ENCODE results near the gene MRAP2.
"Not testable (repeated sequence)": the region's sequence is repeated elsewhere in the genome, so short reads cannot be mapped to it uniquely, and the experiment has no call there.

MRAP2 gene

DNA sequence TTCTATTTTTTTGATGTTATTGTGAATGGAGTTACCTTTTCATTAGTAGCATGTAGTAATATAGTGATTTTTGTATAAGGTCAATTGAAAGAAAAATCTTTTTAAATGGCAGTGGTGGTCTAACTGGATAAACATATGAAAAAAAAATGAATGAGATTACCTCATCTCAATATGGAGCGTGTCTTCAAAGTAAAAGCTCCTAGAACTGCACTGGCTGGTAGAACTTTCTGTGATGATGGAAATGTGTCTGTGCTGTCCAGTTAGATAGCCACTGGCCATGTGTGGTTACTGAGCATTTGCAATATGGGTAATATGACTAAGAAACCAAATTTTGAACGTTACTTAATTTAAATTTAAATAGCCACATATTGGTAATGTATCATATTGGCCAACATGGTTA lies 44.1 kb downstream of the MRAP2 start:
- peaks cover 27% of the 10 kb centered on the region for H3K27me3 Mint-ChIP-seq
- H3K27ac Mint-ChIP-seq = no peak overlapping the region
- no peak overlapping the region for H3K4me3 Mint-ChIP-seq
- H3K9me3 Mint-ChIP-seq = no peaks in the 10 kb centered on the region
- no peaks in the 10 kb centered on the region for H3K4me1 Mint-ChIP-seq (ENCODE audit: low read depth)
- no peaks in the 10 kb centered on the region for H3K36me3 Mint-ChIP-seq (ENCODE audit: low read depth)
- no peak for DNase-seq

DNA sequence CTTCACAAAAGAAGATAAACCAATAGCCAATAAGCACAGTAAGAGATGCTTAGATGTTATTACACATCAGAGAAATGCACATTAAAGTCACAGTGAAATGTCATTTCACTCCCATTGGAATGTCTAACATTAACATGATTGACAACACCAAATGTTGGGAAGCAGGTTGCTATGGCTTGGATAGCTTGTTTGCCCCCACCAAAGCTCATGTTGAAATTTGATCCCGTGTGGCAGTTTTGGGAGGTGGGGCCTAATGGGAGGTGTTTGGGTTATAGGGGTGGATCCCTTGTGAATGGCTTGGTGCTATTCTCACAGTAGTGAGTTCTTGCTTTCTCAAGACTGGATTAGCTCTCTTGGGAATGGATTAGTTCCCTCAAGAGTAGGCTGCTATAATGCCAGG lies 44.8 kb downstream of the MRAP2 start:
- Mint-ChIP-seq H3K27me3 (peaks cover 22% of the 10 kb centered on the region), H3K9me3 (no peaks in the 10 kb centered on the region), H3K36me3 (ENCODE audit: low read depth) (no peaks in the 10 kb centered on the region), H3K4me1 (ENCODE audit: low read depth) (no peaks in the 10 kb centered on the region), H3K4me3 (no peak overlapping the region), H3K27ac (no peak overlapping the region)
- DNase-seq = no peak

DNA sequence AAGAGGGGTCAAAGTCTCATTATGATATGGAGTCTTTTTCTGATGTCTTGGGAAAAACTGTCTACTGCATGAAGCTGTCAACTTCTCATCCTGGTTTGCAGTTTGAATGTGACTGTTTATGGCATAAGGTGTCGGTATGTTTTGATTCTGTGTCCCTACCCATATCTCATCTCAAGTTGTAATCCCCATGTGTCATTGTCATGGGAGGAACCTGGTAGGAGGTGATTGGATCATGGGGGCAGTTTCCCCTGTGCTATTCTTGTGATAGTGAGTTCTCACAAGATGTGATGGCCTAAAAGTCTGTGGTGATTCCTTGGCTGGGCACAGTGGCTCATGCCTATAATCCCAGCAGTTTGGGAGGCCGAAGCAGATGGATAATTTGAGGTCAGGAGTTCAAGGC lies 47.6 kb downstream of the MRAP2 start:
- H3K4me1 Mint-ChIP-seq (ENCODE audit: low read depth) = no peaks in the 10 kb centered on the region
- DNase-seq = no peak
- H3K27ac Mint-ChIP-seq = no peak overlapping the region
- H3K9me3 Mint-ChIP-seq = no peaks in the 10 kb centered on the region
- H3K4me3 Mint-ChIP-seq = no peak overlapping the region
- peaks cover 6% of the 10 kb centered on the region for H3K27me3 Mint-ChIP-seq
- H3K36me3 Mint-ChIP-seq (ENCODE audit: low read depth) = no peaks in the 10 kb centered on the region

DNA sequence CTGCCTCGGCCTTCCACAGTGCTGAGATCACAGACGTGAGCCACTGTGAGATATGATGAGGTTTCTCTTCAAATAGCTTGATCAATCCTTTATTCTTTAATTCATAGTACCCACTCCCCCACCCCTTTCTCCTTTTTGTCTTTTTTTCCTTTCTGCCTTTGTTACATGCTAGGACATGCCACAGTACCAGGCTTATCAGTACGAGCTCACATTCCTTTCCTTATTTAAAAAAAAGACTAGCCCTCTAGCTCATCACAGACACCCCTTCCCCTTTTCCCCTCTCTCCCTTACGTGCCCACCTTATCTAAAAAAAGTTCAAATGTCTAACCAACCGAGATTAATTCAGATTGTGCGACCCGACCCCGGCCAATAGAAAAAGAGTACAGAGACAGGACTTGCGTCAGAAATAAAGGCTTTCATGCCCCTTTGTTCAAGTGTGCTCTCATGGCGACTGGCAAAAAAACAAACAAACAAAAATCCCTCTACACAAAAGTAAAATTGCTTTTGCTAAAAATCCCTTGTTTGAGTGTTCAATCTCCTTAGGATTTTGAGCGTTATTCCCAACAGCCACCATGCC lies 49.2 kb downstream of the MRAP2 start:
- H3K9me3 Mint-ChIP-seq = no peaks in the 10 kb centered on the region
- peaks cover 6% of the 10 kb centered on the region for H3K27me3 Mint-ChIP-seq
- no peaks in the 10 kb centered on the region for H3K4me1 Mint-ChIP-seq (ENCODE audit: low read depth)
- no peaks in the 10 kb centered on the region for H3K36me3 Mint-ChIP-seq (ENCODE audit: low read depth)
- no peak overlapping the region for H3K27ac Mint-ChIP-seq
- H3K4me3 Mint-ChIP-seq = no peak overlapping the region
- no peak for DNase-seq

DNA sequence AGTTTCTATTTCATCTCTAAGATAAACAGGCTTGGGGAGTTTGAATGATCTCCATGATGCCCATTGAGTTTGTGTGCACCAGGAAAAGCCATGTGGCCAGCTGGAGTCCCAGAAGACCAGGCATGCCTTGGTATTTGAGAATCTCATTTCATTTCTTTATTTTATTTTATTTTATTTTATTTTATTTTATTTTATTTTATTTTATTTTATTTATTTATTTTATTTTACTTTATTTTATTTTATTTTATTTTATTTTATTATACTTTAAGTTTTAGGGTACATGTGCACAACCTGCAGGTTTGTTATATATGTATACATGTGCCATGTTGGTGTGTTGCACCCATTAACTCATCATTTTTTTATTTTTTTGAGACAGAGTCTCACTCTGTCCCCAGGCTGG lies 51.1 kb downstream of the MRAP2 start:
- H3K36me3 Mint-ChIP-seq (ENCODE audit: low read depth); H3K27ac Mint-ChIP-seq; H3K4me3 Mint-ChIP-seq; H3K9me3 Mint-ChIP-seq; H3K4me1 Mint-ChIP-seq (ENCODE audit: low read depth); DNase-seq; H3K27me3 Mint-ChIP-seq: not testable (repeated sequence)

DNA sequence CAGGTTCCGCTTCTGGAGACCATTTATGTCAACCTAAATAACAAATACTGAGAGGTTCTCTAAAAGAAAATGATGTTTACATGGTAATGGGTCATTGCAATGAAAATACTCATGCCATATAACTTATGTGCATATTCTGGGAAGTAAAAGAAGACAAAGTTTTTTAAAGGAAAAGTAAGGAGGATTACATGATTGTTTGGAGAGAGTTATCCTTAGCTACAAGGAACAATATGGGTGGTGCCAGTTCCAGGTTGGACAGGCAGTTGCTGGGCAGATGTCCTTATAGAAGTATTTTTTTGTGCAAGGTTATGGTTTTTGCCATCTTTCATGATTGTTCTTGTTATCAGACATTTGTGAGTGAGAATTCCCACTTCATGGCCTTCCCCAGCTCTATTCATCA lies 52.5 kb downstream of the MRAP2 start:
- H3K27ac Mint-ChIP-seq = no peak overlapping the region
- H3K9me3 Mint-ChIP-seq = no peaks in the 10 kb centered on the region
- DNase-seq = no peak
- H3K4me3 Mint-ChIP-seq = no peak overlapping the region
- no peaks in the 10 kb centered on the region for H3K36me3 Mint-ChIP-seq (ENCODE audit: low read depth)
- H3K4me1 Mint-ChIP-seq (ENCODE audit: low read depth) = no peaks in the 10 kb centered on the region
- H3K27me3 Mint-ChIP-seq = peaks cover 6% of the 10 kb centered on the region

DNA sequence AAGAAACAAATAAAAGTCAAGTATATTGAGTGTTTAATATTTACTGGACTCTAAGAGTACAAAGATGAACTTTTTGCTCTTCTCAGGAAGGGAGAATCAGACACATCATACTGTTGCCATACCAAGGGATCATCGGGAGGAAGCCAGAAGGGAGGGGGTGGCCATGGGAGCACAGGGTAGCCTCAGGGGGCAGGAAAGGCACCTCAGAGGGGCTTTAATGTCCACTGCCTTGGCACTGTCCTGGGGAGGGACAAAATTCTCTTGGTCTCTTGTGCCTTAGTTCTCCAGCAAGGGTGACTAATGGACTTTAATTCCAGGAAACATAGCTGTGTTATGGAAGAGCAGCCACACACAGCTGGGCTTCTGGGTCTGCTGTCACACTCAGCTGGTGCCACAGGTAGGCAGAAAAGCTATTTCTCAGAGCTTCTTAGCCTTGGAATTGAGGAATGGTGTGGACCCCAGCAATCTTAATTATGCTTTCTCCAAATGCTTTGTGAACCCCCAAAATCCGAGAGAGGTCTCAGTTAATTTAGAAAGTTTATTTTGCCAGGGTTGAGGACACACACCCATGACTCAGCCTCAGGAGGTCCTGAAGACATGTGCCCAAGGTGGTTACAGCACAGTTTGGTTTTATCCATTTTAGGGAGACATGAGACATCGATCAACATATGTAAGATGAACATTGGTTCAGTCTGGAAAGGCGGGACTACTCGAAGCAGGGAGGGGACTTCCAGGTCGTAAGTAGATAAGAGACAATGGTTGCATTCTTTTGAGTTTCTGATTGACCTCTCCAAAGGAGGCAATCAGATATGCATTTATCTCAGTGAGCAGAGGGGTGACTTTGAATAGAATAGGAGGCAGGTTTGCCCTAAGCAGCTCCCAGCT lies 53.2 kb downstream of the MRAP2 start:
- no peak for DNase-seq
- Mint-ChIP-seq H3K4me3 (no peak overlapping the region), H3K36me3 (ENCODE audit: low read depth) (no peaks in the 10 kb centered on the region), H3K27ac (no peak overlapping the region), H3K4me1 (ENCODE audit: low read depth) (no peaks in the 10 kb centered on the region), H3K9me3 (no peaks in the 10 kb centered on the region), H3K27me3 (peaks cover 4% of the 10 kb centered on the region)

DNA sequence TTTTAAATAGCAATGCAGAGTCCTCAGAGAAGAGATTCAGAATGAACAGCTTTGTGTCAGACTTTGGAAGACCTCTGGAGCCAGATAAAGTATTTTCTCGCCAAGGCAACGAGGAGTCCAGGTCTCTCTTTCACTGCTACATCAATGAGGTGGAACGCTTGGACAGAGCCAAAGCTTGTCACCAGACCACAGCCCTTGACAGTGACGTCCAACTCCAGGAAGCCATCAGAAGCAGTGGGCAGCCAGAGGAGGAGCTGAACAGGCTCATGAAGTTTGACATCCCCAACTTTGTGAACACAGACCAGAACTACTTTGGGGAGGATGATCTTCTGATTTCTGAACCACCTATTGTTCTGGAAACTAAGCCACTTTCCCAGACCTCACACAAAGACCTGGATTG lies 55.5 kb downstream of the MRAP2 start:
- Mint-ChIP-seq H3K36me3 (ENCODE audit: low read depth) (no peaks in the 10 kb centered on the region), H3K27me3 (peaks cover 4% of the 10 kb centered on the region), H3K4me1 (ENCODE audit: low read depth) (no peaks in the 10 kb centered on the region), H3K27ac (no peak overlapping the region), H3K9me3 (no peaks in the 10 kb centered on the region), H3K4me3 (no peak overlapping the region)
- no peak for DNase-seq

DNA sequence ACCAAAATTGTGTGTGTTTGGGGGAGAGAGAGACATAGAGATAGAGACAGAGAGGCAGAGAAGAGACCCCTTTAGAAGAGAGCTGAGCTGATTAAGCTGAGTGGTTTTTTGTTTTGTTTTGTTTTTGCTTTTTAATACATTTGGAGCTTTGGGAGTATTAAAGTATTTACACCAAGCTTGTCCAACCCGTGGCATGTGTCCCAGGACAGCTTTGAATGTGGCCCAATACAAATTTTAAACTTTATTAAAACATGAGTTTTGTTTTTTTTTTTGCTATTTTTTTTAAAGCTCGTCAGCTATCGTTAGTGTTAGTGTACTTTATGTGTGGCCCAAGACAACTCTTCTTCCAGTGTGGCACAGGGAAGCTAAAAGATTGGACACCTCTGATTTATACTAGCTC lies 56.0 kb downstream of the MRAP2 start:
- Mint-ChIP-seq H3K36me3 (ENCODE audit: low read depth) (no peaks in the 10 kb centered on the region), H3K4me3 (no peak overlapping the region), H3K4me1 (ENCODE audit: low read depth) (no peaks in the 10 kb centered on the region), H3K27me3 (peaks cover 4% of the 10 kb centered on the region), H3K9me3 (no peaks in the 10 kb centered on the region), H3K27ac (no peak overlapping the region)
- no peak for DNase-seq

DNA sequence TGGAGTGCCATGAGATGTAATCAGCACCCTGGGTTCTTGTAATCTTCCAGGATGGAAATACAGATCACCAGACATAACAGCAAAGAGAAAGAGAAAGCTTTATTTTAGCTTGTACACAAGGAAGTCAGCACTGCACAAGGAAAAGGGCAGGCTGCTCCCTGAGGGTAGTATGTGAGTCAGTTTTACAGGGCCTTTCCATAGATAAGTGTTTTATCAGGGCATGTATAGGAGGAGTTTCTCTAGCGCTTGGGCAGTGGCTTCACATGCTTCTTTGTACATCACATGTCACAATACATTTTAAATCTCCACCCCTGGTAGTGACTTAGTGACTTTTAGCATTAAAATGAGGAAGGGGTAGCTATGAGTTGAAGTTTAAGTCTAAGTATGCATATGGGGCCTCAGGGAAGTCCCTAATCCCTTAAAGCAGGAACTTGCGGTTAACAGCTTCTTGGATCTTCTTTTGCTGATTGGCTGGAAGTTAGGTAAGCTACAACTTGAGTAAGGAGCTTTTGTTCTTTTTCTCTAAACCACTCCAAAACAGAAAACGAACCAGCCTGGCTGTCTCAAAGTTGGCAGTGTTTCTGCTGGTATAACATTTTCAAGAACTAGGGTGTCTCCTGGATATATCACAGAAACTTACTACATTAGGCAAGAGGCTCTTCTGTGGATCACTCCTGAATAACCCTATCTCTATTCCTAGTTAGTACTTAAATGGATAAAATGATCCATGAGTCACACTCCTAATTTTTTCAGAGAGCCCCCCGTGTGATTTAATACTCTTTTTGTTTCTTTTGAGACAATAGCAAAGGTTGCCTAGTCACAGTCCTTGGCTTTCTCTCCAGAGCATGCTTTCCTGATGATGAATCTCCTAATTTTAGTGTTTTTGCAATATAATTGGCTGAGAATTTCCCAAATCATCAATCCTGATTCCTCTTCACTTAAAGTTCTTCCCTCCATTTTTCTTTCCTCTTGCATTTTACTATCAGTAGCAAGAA lies 60.2 kb downstream of the MRAP2 start:
- H3K27me3 Mint-ChIP-seq = no peaks in the 10 kb centered on the region
- no peak overlapping the region for H3K4me3 Mint-ChIP-seq
- H3K4me1 Mint-ChIP-seq (ENCODE audit: low read depth) = no peaks in the 10 kb centered on the region
- H3K9me3 Mint-ChIP-seq = no peaks in the 10 kb centered on the region
- H3K36me3 Mint-ChIP-seq (ENCODE audit: low read depth) = no peaks in the 10 kb centered on the region
- DNase-seq = no peak
- no peak overlapping the region for H3K27ac Mint-ChIP-seq

DNA sequence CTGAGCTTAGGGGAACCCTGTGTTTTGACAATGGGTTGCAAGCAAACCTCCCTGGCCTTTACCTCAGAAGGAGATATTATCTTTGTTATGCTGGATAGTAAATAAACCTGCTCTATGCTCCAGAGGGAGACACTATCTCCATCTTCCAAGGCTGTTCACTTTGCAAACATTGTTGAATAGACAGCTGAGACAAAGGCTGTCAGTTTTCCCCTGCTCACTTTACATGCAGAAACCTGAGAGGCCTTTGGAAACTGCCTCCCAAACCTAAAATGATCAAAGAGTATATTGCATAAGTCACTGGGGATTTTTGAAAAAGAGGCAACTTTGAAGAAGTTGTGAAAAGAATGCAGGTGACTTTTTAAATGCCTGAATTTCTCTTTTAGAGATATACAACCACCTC lies 61.6 kb downstream of the MRAP2 start:
- Mint-ChIP-seq H3K9me3 (no peaks in the 10 kb centered on the region), H3K36me3 (ENCODE audit: low read depth) (no peaks in the 10 kb centered on the region), H3K27ac (no peak overlapping the region), H3K27me3 (no peaks in the 10 kb centered on the region), H3K4me3 (no peak overlapping the region), H3K4me1 (ENCODE audit: low read depth) (no peaks in the 10 kb centered on the region)
- DNase-seq = no peak

DNA sequence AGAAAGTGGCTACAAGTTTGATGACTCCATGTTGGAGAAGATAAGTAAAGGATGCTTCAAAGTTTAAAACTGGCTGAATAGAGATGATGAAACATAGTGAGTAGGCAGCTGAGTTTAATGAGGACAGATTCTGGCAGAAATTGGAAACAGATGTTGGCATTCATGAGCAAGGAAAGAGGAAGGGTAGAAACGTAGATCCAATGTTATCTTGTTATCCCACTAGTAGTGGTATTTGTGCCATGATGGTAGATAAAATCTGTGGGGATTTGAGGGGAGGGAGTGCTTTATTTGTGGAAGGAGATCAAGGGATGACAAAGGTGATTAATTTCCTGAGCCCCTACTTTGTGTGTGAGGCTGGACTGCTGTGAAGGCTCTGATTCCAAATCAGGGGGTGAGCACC lies 69.5 kb downstream of the MRAP2 start:
- Mint-ChIP-seq H3K4me3 (no peak overlapping the region), H3K27ac (no peak overlapping the region)
- no peak for DNase-seq

DNA sequence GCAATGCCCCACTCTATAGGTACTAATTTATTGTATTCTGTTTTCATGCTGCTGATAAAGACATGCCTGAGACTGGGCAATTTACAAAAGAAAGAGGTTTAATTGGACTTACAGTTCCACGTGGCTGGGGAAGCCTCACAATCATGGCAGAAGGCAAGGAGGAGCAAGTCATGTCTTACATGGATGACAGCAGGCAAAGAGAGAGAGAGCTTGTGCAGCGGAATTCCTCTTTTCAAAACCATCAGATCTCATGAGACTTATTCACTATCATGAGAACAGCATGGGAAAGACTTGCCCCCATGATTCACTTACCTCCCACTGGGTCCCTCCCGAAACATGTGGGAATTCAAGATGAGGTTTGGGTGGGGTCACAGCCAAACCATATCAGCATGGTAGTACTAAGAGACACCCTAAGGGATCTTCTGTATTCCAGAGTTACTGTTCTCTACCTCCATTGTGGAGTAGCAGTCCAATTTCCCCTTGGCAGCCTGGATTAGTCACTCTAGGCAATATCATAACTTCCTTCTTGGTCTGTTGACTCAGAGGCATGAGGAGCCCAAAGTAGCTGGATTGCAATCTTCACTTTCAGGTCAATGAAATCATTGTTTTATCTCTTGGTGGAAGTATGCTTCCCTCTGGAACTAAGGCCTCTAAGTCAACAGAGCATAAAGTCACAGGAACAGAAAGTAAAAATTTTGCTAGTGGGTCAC lies 71.8 kb downstream of the MRAP2 start:
- H3K36me3 Mint-ChIP-seq (ENCODE audit: low read depth); H3K4me1 Mint-ChIP-seq (ENCODE audit: low read depth); H3K4me3 Mint-ChIP-seq; H3K9me3 Mint-ChIP-seq; H3K27ac Mint-ChIP-seq; DNase-seq: not testable (repeated sequence)
- peaks cover 18% of the 10 kb centered on the region for H3K27me3 Mint-ChIP-seq

More for the DNA sequence above, 69.5 kb downstream of the MRAP2 start:
- H3K4me1 Mint-ChIP-seq (ENCODE audit: low read depth) = no peaks in the 10 kb centered on the region
- no peaks in the 10 kb centered on the region for H3K9me3 Mint-ChIP-seq
- H3K27me3 Mint-ChIP-seq = peaks cover 19% of the 10 kb centered on the region
- no peaks in the 10 kb centered on the region for H3K36me3 Mint-ChIP-seq (ENCODE audit: low read depth)

DNA sequence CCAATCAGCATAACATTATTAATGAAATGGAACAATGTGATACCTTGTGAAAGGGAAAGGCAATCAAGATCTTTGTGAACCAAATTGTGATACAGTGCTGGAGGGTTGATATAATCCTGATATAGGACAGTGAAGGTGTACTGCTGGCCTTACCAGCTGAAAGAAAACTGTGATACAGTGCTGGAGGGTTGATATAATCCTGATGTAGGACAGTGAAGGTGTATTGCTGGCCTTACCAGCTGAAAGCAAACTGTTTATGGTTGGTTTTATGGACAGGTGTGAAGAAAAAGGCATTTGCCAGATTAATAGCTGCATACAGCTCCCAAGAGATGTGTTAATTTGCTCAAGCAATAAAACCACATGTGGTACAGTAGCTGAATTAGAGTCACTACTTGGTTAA lies 73.9 kb downstream of the MRAP2 start:
- H3K4me3 Mint-ChIP-seq = no peak overlapping the region
- H3K9me3 Mint-ChIP-seq = no peaks in the 10 kb centered on the region
- no peaks in the 10 kb centered on the region for H3K36me3 Mint-ChIP-seq (ENCODE audit: low read depth)
- H3K27me3 Mint-ChIP-seq = peaks cover 7% of the 10 kb centered on the region
- H3K27ac Mint-ChIP-seq = no peak overlapping the region
- DNase-seq = no peak
- no peaks in the 10 kb centered on the region for H3K4me1 Mint-ChIP-seq (ENCODE audit: low read depth)

All from activated T-cell treated with anti-CD3 and anti-CD28 coated beads, Interleukin-2, amount 50 U/mL, for 24 hours (primary cell).